CD4-positive, alpha-beta T cell (primary cell): ENCODE measurements around the gene CR1. TPM values are rescaled to one million over a fixed set of nuclear protein-coding genes. Genes with fewer than 3 reads are reported as not detected.
"Not testable (repeated sequence)": the region's sequence is repeated elsewhere in the genome, so short reads cannot be mapped to it uniquely, and the experiment has no call there.

Source experiments
- ATAC-seq: fragments of 200-7000 bp; cut with Tn5 transposase; one replicate; pipeline ENCODE4 v1.10.0; 2022; ENCODE audit warnings: mild to moderate bottlenecking; ENCODE audit not compliant: poor library complexity
- CTCF ChIA-PET: fragments of 350-600 bp; sonication (Branson Sonifier 250); formaldehyde crosslinking; loops from one replicate; lab custom pipeline; 2021; ENCODE audit warnings: antibody characterized with exemption, inconsistent platforms; lab: Charles Lee
- POLR2A ChIA-PET: fragments of 350-600 bp; sonication (Branson Sonifier 250); formaldehyde crosslinking; loops from one replicate; lab custom pipeline; 2021; ENCODE audit warnings: antibody characterized with exemption, inconsistent platforms; lab: Charles Lee
- DNase-seq, 14 experiments: peaks; one replicate each; pipeline ENCODE4 v3.0.0-alpha.2; 2013 to 2020; ENCODE audit warnings: mixed read lengths in 2 of 14
- H3K27ac ChIP-seq, 2 donors: one replicate each; pipeline versions ENCODE4 v1.5.1 to v1.7.0; 2013; ENCODE audit warnings: low read length in 2 of 2, low read depth in 1 of 2, mild to moderate bottlenecking in 1 of 2
- H3K27me3 ChIP-seq, 2 experiments: 1 replicate in 1 of 2; 2 replicates in 1 of 2; pipeline versions ENCODE4 v1.6.1 to v1.7.0; 2013; ENCODE audit warnings: low read length in 2 of 2, control low read depth in 1 of 2, mild to moderate bottlenecking in 1 of 2, moderate library complexity in 1 of 2; ENCODE audit not compliant: insufficient read depth in 2 of 2, control insufficient read depth in 1 of 2
- H3K36me3 ChIP-seq: one replicate; pipeline ENCODE4 v1.6.1; 2013; ENCODE audit warnings: low read length, control low read depth; ENCODE audit not compliant: insufficient read depth
- H3K4me1 ChIP-seq: one replicate; pipeline ENCODE4 v1.6.1; 2013; ENCODE audit warnings: low read length, control low read depth; ENCODE audit not compliant: insufficient read depth
- H3K4me3 ChIP-seq: one replicate; pipeline ENCODE4 v1.5.1; 2013; ENCODE audit warnings: mild to moderate bottlenecking, low read length, moderate library complexity
- H3K9me3 ChIP-seq, 2 experiments: 1 replicate in 1 of 2; 2 replicates in 1 of 2; pipeline versions ENCODE4 v1.6.1 to v1.7.0; 2013; ENCODE audit warnings: low read length in 2 of 2, mild to moderate bottlenecking in 2 of 2, control low read depth in 1 of 2, moderate library complexity in 1 of 2; ENCODE audit not compliant: control insufficient read depth in 1 of 2, insufficient read depth in 1 of 2
- H3K27ac Mint-ChIP-seq: one replicate; pipeline ENCODE4 v1.8.0; 2020; ENCODE audit warnings: mixed read lengths
- H3K27me3 Mint-ChIP-seq: one replicate; pipeline ENCODE4 v1.8.0; 2021; ENCODE audit warnings: mixed read lengths
- H3K36me3 Mint-ChIP-seq: one replicate; pipeline ENCODE4 v1.8.0; 2021; ENCODE audit warnings: low read depth, mixed read lengths
- H3K4me1 Mint-ChIP-seq: one replicate; pipeline ENCODE4 v1.8.0; 2021; ENCODE audit warnings: low read depth, mixed read lengths
- H3K4me3 Mint-ChIP-seq: one replicate; pipeline ENCODE4 v1.8.0; 2020; ENCODE audit warnings: mild to moderate bottlenecking, mixed read lengths
- H3K9me3 Mint-ChIP-seq: one replicate; pipeline ENCODE4 v1.8.0; 2020; ENCODE audit warnings: mixed read lengths
- intact Hi-C, 2 experiments: fragments of 100-400 bp; cut with DNase I in 1 of 2; cut with micrococcal nuclease in 1 of 2; formaldehyde crosslinking; loops; one replicate each; pipeline versions ENCODE4 v1.15.1 to v1.9.0; 2023 to 2025; cut with DNase I, micrococcal nuclease
- total RNA-seq, 174 experiments: library from RNA in 2 of 174; stranded (reverse) in 2 of 174; gene quantifications; one replicate each; pipeline ENCODE4 v1.2.3 and lab custom pipeline; 2021 to 2026
- TF ChIP-seq, protein P1 (sequence below): fragments of 200-600 bp; IDR thresholded peaks from one replicate; pipeline ENCODE4 v1.8.0; 2022; ENCODE audit warnings: antibody characterized with exemption, mild to moderate bottlenecking

Gene CR1
- total RNA-seq, 2 experiments from 2014 or later = 2.8 to 3.1 TPM

DNA sequence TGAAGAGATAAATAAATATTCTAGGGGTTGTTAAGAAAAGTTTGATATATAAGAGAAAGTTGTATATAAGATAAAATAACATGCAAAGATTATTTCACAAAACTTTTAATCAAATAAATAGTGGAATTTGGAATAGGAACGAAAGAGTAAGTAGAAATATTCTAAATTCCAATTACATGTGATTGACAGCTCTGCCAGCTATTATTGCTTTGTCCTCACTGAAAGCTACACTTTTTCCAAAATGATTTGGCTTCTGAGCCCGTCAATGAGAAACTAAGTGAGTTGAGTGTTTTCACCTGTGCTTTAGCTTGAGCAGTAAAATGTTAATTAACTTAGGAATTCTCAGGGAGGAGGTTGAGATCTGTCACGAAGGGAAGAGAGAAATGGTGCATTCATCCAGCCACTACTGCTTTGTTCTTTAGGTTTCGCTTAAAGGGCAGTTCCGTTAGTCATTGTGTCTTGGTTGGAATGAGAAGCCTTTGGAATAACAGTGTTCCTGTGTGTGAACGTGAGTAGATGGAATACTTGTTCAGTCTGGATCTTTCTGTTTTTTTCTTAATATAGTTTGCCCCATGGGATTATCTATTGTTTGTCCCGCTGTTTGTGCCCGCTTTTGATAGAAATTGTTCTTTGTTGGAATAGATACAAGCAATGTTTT is 85.7 kb downstream of the CR1 start:
- CTCF ChIA-PET = no interaction called here
- H3K27ac Mint-ChIP-seq = no peak overlapping the region
- DNase-seq (no peak), ATAC-seq (no peak)
- H3K36me3 ChIP-seq = no peaks in the 10 kb centered on the region
- intact Hi-C loops = no loop called here
- no peaks in the 10 kb centered on the region for H3K4me1 Mint-ChIP-seq
- no peaks in the 10 kb centered on the region for H3K9me3 ChIP-seq
- no peaks in the 10 kb centered on the region for H3K4me1 ChIP-seq
- H3K27me3 Mint-ChIP-seq = peaks cover 12% of the 10 kb centered on the region
- POLR2A ChIA-PET = no interaction called here
- H3K27me3 ChIP-seq = no peaks in the 10 kb centered on the region
- H3K4me3 ChIP-seq = no peak overlapping the region
- no peaks in the 10 kb centered on the region for H3K9me3 Mint-ChIP-seq
- no peaks in the 10 kb centered on the region for H3K36me3 Mint-ChIP-seq
- TF ChIP-seq, protein P1, sequence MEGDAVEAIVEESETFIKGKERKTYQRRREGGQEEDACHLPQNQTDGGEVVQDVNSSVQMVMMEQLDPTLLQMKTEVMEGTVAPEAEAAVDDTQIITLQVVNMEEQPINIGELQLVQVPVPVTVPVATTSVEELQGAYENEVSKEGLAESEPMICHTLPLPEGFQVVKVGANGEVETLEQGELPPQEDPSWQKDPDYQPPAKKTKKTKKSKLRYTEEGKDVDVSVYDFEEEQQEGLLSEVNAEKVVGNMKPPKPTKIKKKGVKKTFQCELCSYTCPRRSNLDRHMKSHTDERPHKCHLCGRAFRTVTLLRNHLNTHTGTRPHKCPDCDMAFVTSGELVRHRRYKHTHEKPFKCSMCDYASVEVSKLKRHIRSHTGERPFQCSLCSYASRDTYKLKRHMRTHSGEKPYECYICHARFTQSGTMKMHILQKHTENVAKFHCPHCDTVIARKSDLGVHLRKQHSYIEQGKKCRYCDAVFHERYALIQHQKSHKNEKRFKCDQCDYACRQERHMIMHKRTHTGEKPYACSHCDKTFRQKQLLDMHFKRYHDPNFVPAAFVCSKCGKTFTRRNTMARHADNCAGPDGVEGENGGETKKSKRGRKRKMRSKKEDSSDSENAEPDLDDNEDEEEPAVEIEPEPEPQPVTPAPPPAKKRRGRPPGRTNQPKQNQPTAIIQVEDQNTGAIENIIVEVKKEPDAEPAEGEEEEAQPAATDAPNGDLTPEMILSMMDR = no peak
- no peak overlapping the region for H3K4me3 Mint-ChIP-seq
- no peak overlapping the region for H3K27ac ChIP-seq

GRCh38 chr1:207589506-207589905 is 93.5 kb downstream of the CR1 start:
- intact Hi-C loops, H3K36me3 Mint-ChIP-seq, H3K9me3 ChIP-seq, CTCF ChIA-PET, H3K27ac Mint-ChIP-seq, H3K4me3 Mint-ChIP-seq, H3K4me1 ChIP-seq, POLR2A ChIA-PET, H3K9me3 Mint-ChIP-seq, H3K36me3 ChIP-seq, H3K4me3 ChIP-seq, DNase-seq, H3K27ac ChIP-seq, H3K4me1 Mint-ChIP-seq, ATAC-seq: not testable (repeated sequence)
- peaks cover 70% of the 10 kb centered on the region for H3K27me3 Mint-ChIP-seq
- H3K27me3 ChIP-seq = peaks cover 0 to 14% of the 10 kb centered on the region in 2 experiments

GRCh38 chr1:207591205-207591604 is 95.2 kb downstream of the CR1 start:
- POLR2A ChIA-PET, H3K4me1 Mint-ChIP-seq, H3K27ac Mint-ChIP-seq, H3K4me3 Mint-ChIP-seq, ATAC-seq, H3K36me3 ChIP-seq, CTCF ChIA-PET, H3K9me3 ChIP-seq, H3K9me3 Mint-ChIP-seq, H3K27ac ChIP-seq, H3K4me3 ChIP-seq, H3K36me3 Mint-ChIP-seq, intact Hi-C loops, DNase-seq, H3K4me1 ChIP-seq: not testable (repeated sequence)
- peaks cover 68% of the 10 kb centered on the region for H3K27me3 Mint-ChIP-seq
- peaks cover 0 to 14% of the 10 kb centered on the region in 2 experiments for H3K27me3 ChIP-seq

GRCh38 chr1:207594095-207594494 is 98.1 kb downstream of the CR1 start:
- H3K4me1 ChIP-seq, H3K27me3 ChIP-seq, intact Hi-C loops, H3K4me3 Mint-ChIP-seq, DNase-seq, POLR2A ChIA-PET, CTCF ChIA-PET, H3K9me3 Mint-ChIP-seq, ATAC-seq, H3K4me3 ChIP-seq, H3K27ac ChIP-seq, H3K36me3 ChIP-seq, H3K36me3 Mint-ChIP-seq, H3K9me3 ChIP-seq, H3K4me1 Mint-ChIP-seq, H3K27ac Mint-ChIP-seq: not testable (repeated sequence)
- peaks cover 54% of the 10 kb centered on the region for H3K27me3 Mint-ChIP-seq
